Measurements from ENCODE around the gene BEGAIN. TPM values are rescaled to one million over a fixed set of nuclear protein-coding genes. Genes with fewer than 3 reads are reported as not detected.

The BEGAIN gene
- total RNA-seq, 2 experiments from 2014 or later, result 3.3 to 3.4 TPM

DNA sequence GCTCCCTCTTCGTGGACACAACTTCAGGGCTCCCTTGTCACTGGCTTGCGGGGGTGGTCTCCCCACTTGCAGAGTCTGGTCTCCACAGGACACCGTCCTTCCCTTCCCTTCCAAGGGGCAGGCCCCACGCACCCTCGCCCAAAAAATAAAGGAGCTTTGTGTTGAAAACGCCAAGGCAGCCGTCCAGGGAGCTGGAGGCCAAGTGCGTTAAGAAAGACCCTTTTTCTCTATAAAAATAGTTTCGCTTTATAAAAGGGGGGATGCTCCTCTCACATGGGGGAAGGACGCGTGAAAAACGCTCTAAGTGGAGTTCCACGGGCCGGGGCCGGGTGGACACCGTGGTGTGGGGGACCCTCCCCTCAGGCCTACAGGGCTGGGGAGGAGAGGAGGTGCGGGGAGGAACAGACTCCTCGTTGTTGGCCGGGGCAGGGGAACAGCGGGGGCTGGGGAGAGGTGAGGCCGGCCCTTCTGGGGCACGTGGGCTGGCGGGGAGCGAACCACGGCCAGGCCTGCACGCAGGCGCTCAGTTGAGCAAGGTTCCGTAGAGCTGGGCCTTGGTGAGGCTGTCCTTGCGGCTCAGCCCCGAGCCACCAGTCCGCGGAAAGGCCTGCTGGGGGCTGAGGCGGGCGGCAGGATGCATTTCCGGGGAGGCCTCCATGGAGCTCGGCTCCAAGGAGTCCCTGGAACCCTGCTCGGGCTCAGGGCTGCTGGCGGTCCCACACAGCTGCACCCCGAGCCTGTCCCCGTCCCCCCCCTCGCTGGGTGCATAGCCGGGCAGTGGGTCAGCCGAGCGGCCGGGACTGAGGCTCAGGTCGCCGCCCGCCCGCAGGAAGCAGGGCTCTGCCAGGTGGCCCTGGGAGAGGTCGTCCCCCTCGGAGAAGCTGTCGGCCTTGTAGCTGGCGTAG is 49.5 kb downstream of the BEGAIN start:
- ChIA-PET CTCF (interaction anchor here (1.4 kb wide), 1 partner anchor 153 kb away, joined by 3 read pairs; no protein-coding TSS in a partner anchor), POLR2A (no interaction called here)
- Mint-ChIP-seq H3K4me1 (ENCODE audit: low read depth) (peaks cover 3% of the 10 kb centered on the region), H3K36me3 (no peaks in the 10 kb centered on the region), H3K27me3 (no peaks in the 10 kb centered on the region), H3K27ac (no peak overlapping the region), H3K9me3 (no peaks in the 10 kb centered on the region), H3K4me3 (no peak overlapping the region)
- DNase-seq, result peak; percentile 6
- intact Hi-C loops (cut with micrococcal nuclease), result no loop called here

DNA sequence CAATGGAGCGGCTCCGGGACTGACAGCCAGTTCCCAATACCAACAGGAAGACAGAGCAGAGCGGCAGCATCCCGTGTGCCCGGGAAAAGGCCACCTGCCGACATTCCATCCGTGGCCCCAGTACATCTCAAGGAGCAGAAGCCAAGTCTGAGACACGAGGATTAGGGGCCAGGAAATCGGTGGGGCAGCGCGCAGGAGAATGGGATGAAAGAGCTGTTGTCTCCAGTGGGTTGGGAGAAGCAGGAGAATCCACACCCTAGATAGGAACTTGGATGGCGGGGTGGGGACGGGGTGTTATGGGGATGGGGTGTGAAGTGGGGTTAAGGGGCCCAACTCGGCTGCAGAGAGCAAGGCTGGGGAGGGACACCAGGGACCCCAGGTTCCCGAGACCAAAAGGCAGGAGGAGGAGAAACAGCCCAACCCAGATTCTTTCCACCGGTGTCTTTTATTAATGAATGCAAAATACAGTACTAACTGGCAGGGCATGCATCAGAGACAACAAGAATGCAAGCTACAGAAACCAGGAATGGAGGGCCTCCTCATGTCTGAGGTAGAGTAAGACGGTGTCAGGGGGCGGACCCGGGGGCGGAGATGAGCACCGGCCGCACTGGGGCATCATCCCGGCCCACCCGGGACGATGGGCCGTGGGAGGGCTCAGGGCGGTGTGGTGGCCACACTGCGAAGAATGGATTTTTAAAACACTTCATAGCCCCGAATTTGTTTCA is 50.3 kb downstream of the BEGAIN start:
- DNase-seq, result peak; percentile 3
- Mint-ChIP-seq H3K36me3 (no peaks in the 10 kb centered on the region), H3K4me3 (no peak overlapping the region), H3K27ac (no peak overlapping the region), H3K27me3 (no peaks in the 10 kb centered on the region), H3K4me1 (ENCODE audit: low read depth) (peaks cover 3% of the 10 kb centered on the region), H3K9me3 (no peaks in the 10 kb centered on the region)
- CTCF ChIA-PET, result interaction anchor here (1.4 kb wide), 1 partner anchor 152 kb away, joined by 3 read pairs; no protein-coding TSS in a partner anchor
- POLR2A ChIA-PET, result no interaction called here
- intact Hi-C loops (cut with micrococcal nuclease), result no loop called here

DNA sequence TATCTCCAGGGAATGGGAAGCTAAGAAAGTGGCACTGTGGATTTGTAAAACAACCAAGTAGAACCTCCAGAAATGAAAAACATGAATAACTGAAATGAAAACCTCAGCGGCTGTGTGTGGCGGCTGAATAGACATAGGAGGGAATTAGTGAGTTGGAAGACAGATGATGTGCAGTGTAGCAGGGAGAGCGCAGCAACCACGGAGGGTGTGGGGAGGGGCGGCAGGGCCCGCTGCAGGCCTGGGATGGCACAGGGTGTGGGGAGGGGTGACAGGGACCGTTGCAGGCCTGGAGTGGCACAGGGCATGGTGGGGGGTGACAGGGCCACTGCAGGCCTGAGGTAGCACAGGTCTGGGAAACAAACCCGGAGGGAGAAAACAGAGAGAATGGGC is 51.1 kb downstream of the BEGAIN start:
- intact Hi-C loops (cut with micrococcal nuclease), result no loop called here
- CTCF ChIA-PET, result no interaction called here
- no peak overlapping the region for H3K4me3 Mint-ChIP-seq
- H3K27ac Mint-ChIP-seq, result no peak overlapping the region
- POLR2A ChIA-PET, result no interaction called here
- no peaks in the 10 kb centered on the region for H3K9me3 Mint-ChIP-seq
- peaks cover 3% of the 10 kb centered on the region for H3K4me1 Mint-ChIP-seq (ENCODE audit: low read depth)
- no peak for DNase-seq
- H3K27me3 Mint-ChIP-seq, result no peaks in the 10 kb centered on the region
- H3K36me3 Mint-ChIP-seq, result no peaks in the 10 kb centered on the region

DNA sequence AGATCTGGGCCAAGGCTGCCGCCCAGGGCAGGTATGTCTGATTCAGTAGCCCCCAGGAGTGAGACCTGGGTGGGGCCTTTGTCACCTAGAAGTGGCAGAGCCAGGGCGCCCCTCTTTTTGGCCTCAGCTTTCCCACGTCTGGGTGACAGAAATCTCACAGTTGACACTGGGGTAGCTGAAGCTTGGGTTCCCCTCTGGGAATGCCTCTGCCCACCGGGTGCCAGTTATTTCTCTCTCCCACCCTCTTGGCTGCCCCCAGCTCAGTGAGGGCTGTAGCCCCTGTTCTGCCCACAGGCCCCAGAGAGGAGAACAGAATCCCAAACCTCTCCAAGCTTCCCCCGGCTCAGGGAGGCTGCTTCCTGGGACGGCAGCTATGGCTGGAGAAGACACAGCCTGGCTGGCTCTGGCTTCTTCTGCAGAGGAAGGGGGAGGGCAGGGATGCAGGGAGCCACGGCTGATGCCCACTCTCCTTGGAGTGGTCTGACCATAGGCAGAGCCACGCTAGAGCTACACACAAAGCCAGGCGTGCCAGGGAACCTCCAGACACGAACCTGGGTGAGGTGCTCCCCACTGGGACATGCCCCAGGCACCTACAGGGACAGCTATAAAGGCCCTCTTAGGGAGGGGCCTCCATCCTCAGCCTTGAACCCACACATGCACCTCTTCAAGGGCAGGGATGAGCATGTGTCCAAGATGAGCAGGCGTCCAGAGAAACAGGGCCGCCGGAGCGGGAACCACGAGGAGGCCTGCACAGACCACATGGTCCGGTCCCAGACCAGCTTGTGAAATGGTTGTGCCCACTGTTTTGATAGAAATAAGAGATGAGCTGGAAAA is 51.7 kb downstream of the BEGAIN start:
- no peaks in the 10 kb centered on the region for H3K27me3 Mint-ChIP-seq
- peaks cover 3% of the 10 kb centered on the region for H3K4me1 Mint-ChIP-seq (ENCODE audit: low read depth)
- no peaks in the 10 kb centered on the region for H3K36me3 Mint-ChIP-seq
- CTCF ChIA-PET, result no interaction called here
- DNase-seq, result peak; percentile 3
- no peak overlapping the region for H3K4me3 Mint-ChIP-seq
- intact Hi-C loops (cut with micrococcal nuclease), result no loop called here
- no peak overlapping the region for H3K27ac Mint-ChIP-seq
- H3K9me3 Mint-ChIP-seq, result no peaks in the 10 kb centered on the region
- POLR2A ChIA-PET, result no interaction called here

DNA sequence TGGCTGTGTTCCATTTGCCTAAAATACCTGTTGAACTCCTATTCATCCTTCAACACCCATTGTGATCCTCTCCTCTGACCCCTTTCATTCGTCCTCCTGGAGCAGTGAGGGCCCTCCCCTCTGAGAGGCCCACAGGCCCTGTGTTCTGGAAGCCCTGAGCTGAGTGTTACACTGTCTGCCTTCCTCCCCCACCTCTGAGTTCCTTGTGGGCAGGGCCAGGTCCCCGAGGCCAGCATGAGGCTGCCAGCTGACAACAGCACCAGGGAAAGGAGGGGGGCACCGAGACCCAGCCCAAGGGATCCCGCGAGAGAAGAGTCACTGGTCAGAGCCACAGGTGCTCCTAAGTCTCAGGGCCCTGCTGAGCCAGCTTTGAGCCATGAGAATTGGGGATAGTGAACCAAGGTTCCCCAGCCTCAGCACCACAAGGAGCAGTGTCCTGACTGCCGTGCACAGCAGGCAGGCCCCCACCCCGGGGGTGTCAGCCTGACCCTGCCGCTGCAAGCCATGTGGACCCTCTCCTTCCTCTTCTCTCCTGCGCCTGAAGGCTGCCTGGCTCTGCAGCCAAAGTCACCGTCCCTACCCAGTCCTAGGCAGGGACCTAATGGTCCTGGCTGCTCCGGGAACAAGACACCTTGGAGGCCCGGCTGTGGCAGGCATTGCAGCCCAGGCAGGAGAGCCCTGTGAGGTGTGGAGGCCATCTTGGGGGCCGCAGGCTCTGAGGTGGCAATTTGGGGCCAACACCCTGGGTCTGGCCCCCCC is 52.5 kb downstream of the BEGAIN start:
- CTCF ChIA-PET, result no interaction called here
- POLR2A ChIA-PET, result no interaction called here
- H3K9me3 Mint-ChIP-seq, result no peaks in the 10 kb centered on the region

DNA sequence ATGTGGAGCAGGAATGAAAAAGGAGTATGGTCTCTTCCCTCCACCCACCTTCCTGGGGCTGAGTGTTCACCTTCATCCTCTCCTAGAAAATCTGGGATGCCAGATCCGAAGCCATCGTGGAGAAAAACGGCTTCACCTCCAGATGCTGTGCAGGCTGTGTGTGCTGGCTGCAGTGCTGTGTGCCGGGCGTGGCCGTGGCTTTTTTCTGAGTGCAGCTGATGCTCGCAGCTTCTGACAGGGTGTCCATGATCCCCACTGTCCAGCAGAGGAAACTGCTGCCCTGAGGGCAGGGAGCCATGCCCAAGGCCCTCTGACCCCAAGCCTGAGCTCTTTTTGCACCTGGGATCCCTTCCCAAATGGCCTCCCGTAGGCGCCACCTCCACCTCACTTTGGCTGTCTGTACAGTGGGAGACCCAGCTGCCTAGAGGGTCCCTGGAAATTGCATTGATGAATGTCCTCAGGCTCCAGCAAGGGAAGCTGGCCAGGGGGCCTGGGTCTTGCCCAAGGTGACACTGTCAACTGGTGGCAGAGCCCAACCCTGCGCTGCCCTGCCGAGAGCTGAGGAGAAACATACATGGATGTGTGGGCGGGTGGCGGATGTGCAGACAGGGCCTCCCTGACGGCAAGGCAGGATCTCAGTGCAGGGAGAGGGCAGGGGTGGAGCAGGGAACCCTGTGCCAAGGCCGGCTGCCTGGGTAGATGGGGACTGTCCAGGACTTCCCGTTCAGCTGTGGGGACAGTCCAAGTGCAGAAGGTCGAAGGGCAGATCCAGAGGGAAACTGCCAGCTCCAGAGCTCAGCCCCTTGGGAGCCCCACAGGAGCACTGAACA is 53.3 kb downstream of the BEGAIN start:
- Mint-ChIP-seq H3K27me3 (no peaks in the 10 kb centered on the region), H3K4me3 (no peak overlapping the region), H3K36me3 (no peaks in the 10 kb centered on the region), H3K27ac (no peak overlapping the region), H3K4me1 (ENCODE audit: low read depth) (peaks cover 3% of the 10 kb centered on the region), H3K9me3 (no peaks in the 10 kb centered on the region)
- intact Hi-C loops (cut with micrococcal nuclease), result no loop called here
- POLR2A ChIA-PET, result no interaction called here
- CTCF ChIA-PET, result no interaction called here
- peak; percentile 22 for DNase-seq

More for the DNA sequence above, 52.5 kb downstream of the BEGAIN start:
- Mint-ChIP-seq H3K4me1 (ENCODE audit: low read depth) (peaks cover 3% of the 10 kb centered on the region), H3K27me3 (no peaks in the 10 kb centered on the region), H3K4me3 (no peak overlapping the region), H3K27ac (no peak overlapping the region), H3K36me3 (no peaks in the 10 kb centered on the region)
- peak; percentile 7 for DNase-seq
- intact Hi-C loops (cut with micrococcal nuclease), result no loop called here

DNA sequence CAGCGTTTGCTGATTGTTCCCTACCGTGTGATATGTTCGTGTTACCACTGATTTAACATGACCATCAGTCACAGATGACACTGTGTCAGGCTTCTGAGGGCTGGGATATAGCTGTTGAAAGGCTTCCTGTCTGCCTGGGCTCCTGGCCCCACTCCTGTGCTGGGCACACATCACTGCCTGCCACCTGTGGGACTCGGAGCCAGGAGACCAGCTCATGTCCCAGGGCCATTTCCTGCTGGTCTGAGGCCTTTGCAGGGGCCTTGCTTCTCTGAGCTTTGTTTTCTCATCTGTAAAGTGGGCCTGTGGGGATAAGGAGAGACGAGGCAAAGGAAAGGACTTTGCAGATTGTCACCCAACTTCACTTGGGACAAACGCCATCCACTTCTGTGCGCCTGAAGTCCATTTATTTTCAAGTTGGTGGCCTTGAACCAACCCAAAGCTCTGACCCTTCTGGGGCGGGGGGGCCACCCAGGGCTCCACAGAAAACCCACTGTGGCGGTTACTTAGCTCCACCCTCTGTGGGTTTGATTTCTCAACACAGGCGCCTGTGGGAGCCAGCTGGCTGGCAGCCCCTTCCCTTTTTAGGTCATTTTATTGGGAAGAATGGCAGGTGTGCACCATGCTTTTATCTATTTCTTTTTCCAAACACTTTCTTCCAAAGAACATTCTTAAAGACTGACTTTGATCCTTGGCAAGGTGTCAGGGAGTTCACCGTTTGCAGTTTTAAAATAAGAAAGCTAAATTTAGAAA is 54.1 kb downstream of the BEGAIN start:
- no peaks in the 10 kb centered on the region for H3K9me3 Mint-ChIP-seq
- CTCF ChIA-PET, result interaction anchor here (1.5 kb wide), 1 partner anchor 120 kb away, joined by 5 read pairs; no protein-coding TSS in a partner anchor
- no peaks in the 10 kb centered on the region for H3K36me3 Mint-ChIP-seq
- H3K4me1 Mint-ChIP-seq (ENCODE audit: low read depth), result peaks cover 3% of the 10 kb centered on the region
- H3K27me3 Mint-ChIP-seq, result no peaks in the 10 kb centered on the region
- intact Hi-C loops (cut with micrococcal nuclease), result no loop called here
- peak; percentile 4 for DNase-seq
- POLR2A ChIA-PET, result no interaction called here
- H3K4me3 Mint-ChIP-seq, result no peak overlapping the region
- no peak overlapping the region for H3K27ac Mint-ChIP-seq

DNA sequence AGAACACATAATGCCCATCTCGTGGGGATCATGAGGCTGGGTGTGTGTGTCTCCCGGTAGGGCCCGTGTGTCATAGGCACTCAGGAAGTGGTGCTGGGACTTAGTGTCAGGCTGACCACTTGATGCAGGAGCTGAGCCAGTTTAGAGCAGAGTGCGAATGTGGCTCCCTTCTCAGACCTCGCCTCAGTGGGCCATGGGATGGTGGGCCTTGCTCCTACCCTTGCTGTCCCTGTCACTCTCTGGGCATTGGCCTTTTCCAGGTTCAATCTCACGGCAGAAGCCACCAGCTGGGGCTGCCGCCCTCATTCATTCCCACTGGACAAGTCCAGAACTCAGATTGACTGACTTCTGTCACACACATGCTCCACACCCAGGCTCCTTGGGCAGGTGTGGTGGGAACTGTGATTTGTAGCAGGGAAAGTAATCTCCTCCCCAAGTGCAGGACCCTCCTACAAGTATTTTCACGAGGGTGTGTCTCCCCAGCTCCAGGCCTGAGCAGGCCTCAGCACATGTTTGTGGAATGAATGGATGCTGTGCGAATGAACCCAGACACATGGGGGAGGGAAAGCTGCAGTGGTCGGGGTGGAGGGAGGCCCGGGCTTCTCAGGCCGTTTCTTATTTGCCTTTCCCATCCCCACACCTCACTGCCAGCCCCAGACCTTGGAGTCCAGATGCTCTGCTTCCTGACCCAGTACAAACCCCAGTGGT is 54.9 kb downstream of the BEGAIN start:
- H3K27me3 Mint-ChIP-seq, result no peaks in the 10 kb centered on the region
- CTCF ChIA-PET, result interaction anchor here (1.5 kb wide), 1 partner anchor 121 kb away, joined by 5 read pairs; no protein-coding TSS in a partner anchor
- no peaks in the 10 kb centered on the region for H3K9me3 Mint-ChIP-seq
- H3K4me3 Mint-ChIP-seq, result no peak overlapping the region
- POLR2A ChIA-PET, result no interaction called here
- no peaks in the 10 kb centered on the region for H3K36me3 Mint-ChIP-seq
- intact Hi-C loops (cut with micrococcal nuclease), result no loop called here
- DNase-seq, result peak; percentile 6
- peaks cover 3% of the 10 kb centered on the region for H3K4me1 Mint-ChIP-seq (ENCODE audit: low read depth)
- no peak overlapping the region for H3K27ac Mint-ChIP-seq

DNA sequence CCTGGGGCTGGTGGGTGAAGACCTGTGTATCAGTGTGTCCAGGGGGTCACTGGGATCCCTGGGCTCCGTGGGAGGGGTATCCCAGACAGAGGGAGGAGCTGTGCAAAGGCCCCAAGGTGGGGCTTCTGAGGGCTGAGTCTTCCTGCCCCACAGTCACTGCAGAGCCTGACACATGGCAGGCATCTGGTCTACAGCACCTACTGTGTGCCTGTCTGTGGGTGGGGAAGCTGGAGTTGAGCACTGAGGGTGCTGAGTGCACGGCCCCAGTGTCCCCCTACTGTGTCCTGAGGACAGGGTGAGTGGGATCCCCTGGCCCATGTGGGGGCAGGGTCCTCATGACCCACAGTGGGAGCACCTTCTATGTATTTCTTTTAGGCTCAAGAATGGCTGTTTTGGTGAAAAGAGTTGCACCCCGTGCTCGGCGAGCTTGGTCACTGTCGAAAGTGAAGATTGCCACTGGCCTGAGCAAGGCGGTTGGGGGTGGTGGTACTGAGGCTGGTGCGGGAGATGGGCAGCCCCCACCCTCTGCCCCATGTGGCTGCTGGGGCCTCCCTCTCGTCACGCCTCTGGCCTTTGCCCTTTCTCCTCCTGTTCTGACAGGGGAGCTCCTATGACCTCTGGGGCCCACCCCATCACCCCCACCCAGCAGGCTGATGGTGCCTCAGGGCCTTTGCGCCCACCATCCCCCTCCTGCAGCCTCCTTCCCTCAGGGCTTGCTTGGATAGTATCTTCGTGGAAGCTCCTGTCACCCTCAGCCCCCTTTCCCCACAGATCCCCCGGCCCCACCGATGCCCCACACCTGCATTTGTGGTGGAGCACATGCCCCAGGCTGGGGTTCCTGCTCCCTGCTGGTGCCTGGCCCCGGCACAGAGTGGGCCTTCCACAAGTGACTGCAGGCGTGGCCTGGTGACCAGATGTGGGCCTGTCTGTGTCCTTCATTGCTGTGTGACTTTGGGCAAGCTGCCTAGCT is 55.8 kb downstream of the BEGAIN start:
- H3K27me3 Mint-ChIP-seq, result no peaks in the 10 kb centered on the region
- peaks cover 3% of the 10 kb centered on the region for H3K4me1 Mint-ChIP-seq (ENCODE audit: low read depth)
- no peak overlapping the region for H3K4me3 Mint-ChIP-seq
- intact Hi-C loops (cut with micrococcal nuclease), result no loop called here
- no peaks in the 10 kb centered on the region for H3K9me3 Mint-ChIP-seq
- CTCF ChIA-PET, result no interaction called here
- H3K27ac Mint-ChIP-seq, result no peak overlapping the region
- POLR2A ChIA-PET, result no interaction called here
- peak; percentile 7 for DNase-seq
- H3K36me3 Mint-ChIP-seq, result no peaks in the 10 kb centered on the region

All from activated CD4-positive, alpha-beta memory T cell treated with anti-CD3 and anti-CD28 coated beads for 36 hours (primary cell).